Measurements from ENCODE around the gene TMX3.
A peak's percentile ranks its signal among the peaks of the same experiment; 100 is the strongest.

TMX3 gene, protein sequence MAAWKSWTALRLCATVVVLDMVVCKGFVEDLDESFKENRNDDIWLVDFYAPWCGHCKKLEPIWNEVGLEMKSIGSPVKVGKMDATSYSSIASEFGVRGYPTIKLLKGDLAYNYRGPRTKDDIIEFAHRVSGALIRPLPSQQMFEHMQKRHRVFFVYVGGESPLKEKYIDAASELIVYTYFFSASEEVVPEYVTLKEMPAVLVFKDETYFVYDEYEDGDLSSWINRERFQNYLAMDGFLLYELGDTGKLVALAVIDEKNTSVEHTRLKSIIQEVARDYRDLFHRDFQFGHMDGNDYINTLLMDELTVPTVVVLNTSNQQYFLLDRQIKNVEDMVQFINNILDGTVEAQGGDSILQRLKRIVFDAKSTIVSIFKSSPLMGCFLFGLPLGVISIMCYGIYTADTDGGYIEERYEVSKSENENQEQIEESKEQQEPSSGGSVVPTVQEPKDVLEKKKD

DNA sequence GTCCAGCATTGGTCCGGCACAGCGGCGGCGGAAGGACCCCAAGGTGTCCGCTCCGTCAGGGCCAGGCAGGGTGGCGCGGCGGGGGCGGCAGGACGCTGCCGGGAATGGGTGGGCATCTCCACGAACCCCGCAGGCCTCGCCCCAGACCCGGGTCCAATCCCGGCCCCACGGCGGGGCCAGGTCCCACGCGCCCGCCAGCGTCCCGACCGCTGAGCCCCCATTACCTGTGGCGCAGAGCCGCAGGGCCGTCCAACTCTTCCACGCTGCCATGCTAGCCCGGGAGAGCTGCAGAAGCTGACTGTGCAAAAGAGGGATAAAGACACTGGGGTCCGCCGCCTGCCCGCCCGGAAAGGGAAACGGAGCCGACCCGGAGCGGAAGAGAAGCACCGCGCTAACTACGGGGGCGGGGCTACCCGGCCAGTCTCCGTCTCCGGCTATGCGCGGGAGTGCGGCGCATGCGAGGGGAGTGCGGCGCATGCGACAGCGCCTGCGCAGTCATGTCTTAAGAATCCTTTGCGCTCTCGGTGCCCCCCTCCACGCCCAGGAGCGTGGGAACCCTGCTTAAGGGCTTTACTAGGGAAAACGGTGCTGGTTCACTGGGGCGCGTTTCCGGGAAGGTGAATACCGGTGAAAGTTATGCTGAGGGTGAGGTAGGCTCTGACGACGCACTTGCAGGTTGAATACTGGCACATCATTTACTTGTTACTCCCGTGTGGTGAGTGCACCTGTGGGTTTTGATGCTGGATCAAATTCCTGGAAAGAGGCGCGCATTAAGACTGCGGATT, at the start of gene TMX3:
Gene TMX3 (minus strand): TSS at position 397 of the 785 bp plus-strand sequence. CDS start 127 bp downstream, at position 270.
- DNase-seq, result peak; percentile 95

DNA sequence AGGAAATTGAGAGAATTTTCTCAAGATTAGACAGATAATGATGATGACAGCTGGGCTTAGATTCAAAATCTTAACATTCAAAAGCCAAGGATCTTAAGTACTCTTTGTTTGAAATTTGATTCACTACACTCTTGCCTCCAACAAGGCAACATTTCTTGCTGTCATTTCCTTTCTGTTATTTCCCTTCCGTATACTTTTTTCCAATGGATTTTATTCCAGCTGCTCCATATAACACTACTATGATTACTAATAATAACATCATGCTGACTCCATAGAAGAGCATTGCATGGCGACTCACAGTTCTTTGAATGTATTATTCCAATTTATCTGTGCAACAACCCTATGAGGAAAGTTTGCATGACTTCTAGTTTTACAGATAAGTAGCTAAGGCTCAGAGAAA, 49.1 kb upstream of the TMX3 start:
- DNase-seq, result no peak

DNA sequence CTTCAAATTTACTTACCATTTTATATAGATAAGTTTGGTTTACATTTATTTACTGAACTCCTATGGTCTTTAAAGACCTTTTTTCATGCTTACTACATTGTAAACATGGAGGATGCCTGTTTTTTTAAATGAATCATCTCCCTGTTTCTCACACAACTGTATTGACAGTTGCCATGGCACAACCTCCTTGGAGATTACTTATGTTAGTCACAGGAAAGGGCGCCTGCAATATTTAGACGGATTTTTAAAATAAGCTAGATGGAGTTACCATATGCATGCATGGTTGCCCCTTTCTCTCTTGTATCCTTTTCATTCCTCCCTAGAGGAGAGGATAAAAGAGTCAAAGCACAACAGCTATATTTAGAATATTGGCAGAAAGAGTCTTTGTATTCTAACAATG, 48.2 kb upstream of the TMX3 start:
- no peak for DNase-seq

DNA sequence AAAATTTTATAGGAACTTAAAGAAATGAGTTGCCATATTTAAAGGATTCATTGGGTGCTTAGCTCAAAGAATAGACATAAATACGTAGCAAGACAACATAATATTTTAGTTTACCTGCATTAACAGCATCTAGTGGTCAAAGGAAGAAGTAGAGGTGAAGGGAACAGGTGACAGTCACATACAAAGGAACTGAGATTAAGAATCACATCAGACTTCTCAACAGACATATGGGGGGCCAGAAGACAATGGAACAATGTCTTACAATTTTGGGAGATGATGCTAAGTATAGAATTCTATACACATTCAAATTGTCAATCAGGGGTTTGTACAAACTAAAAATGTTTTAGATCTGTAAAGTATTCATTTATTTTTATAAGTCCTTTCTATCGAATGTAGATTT, 44.4 kb upstream of the TMX3 start:
- DNase-seq, result no peak

DNA sequence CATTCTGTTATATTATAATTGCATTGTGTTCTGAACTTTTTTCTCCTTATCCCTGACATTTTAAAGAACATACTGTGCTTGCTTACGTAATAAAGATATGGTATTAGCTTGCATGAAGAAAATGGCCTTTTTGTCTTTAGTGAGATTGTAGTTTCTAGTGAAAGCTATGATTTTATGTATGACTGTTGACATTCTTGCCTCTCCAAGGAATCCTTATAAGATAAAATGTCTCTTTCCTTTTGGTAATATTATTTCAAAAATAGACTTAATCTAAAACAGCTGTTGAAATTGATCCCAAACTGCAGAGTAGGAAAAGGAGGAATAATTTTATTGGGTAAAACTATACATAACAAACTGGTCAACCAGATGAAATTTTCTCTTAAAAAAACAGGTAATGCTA, 42.2 kb upstream of the TMX3 start:
- DNase-seq, result no peak

DNA sequence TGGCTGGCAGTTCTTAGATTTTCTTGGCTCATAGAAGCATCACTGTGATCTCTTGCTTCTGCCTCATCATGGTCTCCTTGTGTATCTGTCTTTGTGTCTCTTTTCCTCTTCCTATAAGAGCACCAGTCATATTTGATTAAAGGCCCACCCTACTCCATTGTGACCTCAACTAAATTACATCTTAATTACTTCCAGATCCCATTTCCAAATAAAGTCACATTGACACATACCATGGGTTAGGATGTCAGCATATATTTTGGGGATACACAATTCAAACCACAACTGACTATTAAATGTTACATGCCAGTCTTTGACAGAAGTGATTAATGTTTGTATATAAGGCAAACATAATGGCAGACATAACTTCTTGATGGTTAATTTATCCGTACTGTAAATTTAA, 27.3 kb upstream of the TMX3 start:
- no peak for DNase-seq

DNA sequence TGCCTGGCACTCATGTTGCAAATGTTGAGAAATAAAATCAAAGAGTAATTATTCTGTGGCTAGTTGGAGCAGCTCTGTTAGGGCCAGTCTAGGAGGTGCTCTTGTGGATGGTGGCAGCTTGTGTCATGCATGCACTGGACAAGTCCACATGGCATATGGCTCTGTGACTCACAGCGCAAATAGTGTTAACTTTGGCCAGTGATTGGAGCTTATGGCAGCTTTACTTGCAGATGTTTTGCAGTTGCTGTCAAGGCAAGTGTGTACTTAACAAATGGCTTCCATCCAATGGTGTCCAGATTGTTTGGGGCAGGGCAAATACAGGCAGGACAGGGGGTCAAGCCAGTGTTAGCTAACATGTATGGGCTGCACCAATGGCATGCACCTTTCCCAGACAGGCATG, 26.1 kb upstream of the TMX3 start:
- no peak for DNase-seq

DNA sequence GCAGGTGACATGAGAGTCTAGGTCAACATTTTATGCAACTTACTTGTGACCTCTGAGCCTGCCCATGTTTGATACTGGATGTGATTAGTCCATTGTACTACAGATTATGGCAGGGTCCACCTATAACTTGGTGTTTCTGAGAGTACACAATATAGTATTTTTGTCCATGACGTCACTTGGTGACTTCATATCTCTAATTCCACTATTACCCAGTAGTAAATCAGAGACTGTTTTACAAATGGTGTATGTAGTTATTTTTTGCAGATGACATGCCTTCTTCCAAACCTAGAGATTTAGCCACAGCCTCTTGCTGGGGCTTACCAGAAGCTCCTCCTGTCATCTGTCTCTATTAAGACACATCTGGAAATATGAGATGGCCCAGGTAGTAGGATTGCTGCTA, 24.6 kb upstream of the TMX3 start:
- no peak for DNase-seq

DNA sequence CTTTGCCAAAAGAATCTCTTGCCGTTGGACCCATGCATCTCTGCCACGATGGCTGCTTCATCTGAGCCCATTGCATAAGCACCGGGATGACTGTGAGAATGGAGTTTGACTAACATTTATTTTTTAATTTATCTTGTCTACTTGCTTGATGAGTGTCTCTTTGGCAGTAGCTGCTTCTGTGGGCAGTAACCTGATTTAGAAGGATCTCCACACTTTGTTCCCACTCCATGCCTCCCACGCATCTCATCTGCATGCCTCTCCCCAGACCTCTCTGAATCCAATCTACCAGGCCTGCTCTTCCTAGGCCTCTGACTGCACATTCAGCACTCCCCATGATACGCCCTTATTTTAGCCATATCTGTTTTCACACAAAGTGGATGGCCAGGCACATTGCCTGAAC, 23.7 kb upstream of the TMX3 start:
- no peak for DNase-seq

DNA sequence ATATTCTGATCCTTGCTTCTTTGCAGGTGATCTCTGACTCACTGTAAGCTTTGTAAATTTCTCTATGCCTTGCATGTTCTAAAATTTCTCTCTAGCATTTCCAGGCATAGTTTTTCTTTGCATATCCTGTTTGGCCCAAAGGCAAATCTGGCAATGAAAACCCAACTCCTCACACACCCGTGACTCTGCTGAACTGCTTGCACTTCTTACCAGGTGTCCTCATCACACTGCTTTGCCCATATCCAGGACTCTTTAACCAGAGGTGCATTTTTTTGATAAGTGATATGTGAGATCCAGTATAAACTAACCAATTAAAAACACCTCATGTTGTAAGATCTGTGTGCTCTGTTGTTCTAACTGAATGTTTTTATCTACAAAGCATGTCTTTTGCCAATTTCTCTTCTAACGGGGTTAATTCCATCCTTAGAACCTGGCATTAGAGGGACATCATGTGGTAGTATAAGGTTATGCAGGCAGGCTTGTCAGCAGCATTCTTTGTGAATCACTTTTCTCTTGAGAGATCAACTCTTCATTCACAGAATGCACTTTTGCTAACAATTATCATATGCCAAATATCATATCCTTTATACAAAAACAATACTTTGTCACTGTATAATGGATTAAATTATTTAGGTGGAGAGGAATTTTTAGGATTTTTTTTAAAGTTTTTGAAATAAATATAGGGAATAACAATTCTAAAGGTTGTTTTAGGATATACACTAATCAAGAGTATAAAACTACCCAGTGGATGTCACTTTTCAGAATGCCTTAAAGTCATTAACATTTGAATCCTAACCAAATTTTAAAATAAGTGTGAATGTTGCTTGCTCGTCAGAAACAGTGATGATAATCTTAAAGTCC, 20.8 kb upstream of the TMX3 start:
- DNase-seq, result peak; percentile 61

DNA sequence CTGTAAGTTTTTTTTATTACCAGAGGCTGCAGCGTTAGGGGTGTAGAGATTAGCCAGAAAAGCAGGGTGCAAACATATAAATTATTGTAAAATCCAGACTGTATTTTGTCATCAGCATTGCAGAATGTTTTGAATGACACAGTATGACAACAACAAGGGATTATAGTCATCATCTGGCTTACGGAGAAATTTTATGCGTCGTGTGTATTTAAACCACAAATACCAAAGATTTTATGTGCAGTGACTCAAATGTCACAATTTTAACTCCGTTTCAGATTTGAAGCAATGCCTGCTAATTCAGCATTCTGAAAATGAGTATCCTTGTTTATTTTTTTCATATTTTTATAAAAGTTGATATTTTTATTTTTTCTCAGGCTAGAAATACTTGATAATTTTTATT, 19.4 kb upstream of the TMX3 start:
- DNase-seq, result no peak

DNA sequence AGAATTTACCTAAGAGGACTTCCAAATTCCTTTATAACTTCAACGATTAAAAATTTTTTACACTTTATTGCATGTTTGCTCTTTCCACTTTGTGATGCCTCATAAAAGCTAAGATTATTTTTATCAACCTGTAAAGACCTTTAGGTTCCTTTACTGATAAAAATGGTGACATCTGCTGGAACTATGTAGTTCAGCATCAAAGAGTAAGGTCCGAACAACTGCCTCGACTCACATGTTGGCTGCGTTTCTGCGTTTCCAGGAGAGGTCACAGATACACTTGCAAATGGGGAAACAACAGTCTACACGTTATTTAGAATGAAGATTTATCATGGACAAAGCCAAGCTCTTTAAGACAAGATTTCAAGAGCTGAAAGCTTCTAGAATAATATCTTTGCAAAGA, 18.8 kb upstream of the TMX3 start:
- no peak for DNase-seq

DNA sequence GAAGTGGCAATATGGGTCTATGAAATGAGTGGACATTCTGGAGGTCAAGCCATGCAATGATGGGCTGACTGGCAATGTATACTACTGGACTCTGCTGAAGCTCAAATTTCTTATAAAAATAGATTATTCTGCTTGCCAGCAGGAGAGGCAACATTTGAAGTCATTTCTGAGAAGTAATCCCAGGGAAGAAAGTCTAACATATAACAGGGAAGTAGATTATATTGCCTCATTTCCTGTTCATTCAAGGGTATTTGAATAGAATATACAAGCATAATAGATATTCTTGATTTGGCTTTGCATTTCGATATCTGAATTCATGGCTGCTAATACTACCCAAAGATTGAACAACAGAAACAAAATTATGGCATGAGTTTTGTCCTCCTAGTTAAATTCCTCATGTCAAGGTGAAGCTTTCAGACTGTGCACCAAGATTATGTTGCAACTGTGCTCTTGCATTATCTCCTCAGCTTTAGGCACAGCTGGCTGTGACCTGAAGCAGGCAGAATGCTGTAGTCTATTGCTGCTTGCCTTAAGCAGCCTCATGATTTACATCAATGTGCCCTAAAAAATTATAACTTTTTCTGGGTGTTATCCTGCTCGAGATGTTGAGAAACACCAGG, 13.3 kb upstream of the TMX3 start:
- no peak for DNase-seq

DNA sequence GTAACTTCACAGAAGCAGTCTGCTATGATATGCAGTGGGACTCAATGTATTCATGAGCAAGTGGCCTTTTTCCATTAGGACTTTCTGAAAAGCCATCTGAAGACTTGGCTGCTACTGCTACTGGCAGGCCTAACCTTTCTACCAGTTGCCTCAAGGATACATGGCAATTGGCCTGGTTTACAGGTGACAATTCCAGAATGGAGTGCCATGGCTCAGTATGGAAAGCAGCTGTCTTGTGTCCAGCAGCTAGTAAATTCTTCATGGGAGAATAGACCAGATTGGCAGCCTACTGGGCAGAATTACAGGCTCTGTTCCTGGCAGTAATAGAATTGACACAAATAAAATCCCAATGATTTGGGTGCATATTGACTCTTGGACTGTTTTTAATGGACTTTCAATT, 12.6 kb upstream of the TMX3 start:
- no peak for DNase-seq

DNA sequence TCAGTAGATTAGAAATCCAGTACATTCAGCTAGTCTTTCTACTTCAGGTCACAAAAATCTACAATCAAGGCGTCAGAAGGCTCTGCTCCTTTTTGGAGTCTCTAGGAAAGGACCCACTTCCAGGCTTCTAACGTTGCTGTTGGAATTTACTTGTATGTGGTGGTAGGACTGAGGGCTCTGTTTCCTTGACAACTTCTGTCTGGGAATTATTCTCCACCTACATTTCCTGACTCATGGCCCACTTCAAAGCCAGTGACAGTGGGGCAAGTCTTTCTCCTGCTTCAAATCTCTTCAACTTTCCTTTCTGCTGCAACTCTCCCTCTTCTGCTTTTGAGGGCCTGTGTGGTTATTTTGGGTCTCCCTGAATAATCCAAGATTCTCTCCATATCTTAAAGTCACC, 10.4 kb upstream of the TMX3 start:
- no peak for DNase-seq

DNA sequence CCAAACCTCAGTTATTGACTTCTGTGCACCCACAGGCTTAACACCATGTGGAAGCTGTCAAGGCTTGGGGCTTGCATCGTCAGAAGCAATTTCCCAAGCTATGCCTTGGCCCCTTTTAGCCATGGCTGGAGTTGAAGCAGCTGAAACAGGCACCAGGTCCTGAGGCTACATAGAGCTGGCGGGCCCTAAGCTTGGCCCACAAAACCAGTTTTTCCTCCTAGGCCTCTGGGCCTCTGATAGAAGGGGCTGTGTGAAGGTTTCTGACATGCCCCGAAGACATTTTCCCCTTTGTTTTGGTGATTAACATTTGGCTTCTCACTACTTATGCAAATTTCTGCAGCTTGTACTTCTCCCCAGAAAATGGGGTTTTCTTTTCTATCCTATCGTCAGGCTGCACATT, 9.1 kb upstream of the TMX3 start:
- no peak for DNase-seq

DNA sequence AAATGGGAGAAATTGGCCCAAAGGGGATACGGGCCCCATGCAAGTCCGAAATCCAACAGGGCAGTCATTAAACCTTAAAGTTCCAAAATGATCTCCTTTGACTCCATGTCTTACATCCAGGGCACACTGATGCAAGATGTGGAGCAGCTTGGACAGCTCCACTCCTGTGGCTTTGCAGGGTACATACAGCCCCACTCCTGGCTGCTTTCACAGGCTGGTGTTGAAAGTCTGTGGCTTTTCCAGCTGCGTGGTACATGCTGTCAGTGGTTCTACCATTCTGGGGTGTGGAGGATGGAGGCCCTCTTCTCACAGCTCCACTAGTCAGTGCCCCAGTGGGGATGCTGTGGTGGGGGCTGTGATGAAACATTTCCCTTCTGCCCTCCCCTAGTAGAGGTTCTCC, 8.6 kb upstream of the TMX3 start:
- no peak for DNase-seq

DNA sequence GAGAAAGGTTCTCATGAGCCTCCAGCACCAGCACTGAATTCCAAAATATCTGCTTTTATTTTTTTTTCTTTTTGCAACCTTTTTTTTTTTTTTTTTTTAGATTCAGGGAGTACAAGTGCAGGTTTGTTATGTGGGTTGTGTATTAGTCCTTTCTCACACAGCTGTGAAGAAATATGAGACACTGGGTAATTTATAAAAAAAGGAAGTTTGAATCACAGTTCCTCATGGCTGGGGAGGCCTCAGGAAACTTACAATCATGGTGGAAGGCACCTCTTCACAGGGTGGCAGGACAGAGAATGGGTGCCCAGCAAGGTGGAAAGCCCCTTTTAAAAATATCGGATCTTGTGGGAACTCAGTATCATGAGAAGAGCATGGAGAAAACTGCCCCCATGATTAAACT, 7.9 kb upstream of the TMX3 start:
- DNase-seq, result no peak

DNA sequence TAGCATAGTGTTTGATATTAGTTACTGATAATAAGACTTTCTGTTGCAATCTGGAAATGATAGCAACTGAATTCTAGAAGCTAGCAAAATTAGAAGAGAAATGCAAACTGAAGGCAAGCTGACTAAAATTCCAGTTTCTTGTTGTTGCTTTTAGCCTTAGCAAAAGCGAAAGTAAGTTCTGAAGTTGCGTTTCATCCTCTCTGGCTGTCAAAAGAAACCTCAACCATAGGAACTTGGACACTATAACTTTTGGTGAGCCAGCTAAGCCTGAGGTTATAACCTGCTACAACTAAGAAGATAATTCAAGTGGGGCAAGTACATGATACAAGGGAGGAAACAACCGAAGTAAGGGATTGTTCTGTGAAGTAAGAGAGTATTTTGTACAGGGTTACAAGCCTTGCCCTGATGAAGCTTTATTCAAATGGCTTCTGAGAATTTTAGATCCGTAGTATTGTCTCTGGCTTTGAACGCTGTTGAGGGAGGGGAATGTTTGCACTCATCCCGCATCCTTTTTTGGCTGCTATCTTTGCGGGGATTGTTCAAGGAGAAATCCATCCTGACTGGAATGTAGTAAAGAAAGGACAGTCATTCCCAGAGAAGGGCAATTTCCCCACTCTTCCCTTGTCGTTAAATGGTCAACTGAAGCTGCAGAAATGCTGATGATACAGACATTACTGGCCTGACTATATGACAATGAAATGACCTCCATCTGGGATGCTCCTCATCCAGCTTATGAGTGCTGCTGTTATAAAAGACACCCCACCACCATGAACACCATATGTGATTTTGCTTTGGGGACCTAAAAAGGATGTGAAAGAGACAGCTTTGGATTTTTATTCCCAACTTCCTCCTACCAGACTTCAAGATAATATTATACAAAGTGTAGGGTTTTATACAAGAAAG, 7.0 kb upstream of the TMX3 start:
- no peak for DNase-seq

DNA sequence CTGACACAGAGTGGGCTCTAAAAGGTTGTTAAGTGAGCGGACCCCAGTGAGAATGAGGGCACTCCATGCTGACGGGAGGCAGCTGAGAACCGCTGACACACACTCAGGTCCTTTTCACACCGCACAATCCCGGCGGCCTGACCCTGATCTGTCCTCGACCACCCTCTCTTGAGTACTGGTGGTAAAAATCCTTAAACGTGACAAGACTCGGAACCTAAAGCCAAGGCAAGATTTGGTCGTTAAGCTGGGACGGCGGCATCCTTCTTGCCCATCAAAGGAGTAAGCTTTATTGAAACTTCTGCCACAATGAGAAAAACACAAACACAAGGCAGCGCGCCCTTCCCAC, 569 bp downstream of the TMX3 start:
- DNase-seq, result peak; percentile 20

DNA sequence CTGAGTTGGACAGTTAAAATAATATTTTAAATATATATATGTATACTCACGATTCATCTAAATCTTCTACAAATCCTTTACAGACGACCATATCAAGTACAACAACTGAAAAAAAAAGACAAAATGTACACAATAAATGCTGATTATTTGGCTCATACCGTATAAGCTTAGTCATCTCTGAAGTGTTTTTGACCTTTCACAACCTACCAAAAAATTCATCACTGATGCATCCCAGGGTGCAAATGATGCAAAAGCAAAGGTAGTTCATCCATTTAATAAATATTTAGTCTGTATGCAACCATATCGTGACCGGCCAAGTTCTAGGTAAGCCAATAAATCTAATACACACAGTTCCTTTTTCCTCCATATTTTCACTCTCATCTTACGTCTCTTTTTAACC, 1.1 kb downstream of the TMX3 start:
- DNase-seq, result no peak

DNA sequence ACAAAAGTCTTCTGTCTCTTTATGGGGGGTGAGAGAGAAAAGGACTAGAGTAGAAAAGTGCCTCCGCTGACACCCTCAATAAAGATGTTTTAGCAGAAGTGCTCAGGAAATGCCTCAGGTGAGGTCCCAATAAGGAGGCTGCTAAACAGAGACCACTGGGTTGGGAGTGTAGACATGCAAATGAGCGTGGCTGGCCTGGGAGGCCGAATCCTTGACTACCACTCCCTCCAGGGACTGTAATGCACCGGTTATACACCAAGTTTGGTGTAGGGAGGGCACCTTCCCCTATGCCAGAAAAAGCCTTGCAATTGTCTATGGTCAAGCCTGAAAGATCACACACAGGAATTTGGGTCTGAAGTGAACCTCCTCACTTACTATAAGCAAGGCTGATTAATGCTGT, 1.8 kb downstream of the TMX3 start:
- no peak for DNase-seq
